ENCODE measurements around the gene DIS3L. TPM values are rescaled to one million over a fixed set of nuclear protein-coding genes. Genes with fewer than 3 reads are reported as not detected.

DIS3L gene
- total RNA-seq, 1 donor from 2014 or later = 43.5 TPM

Other genes with a start within 250 kb of the DIS3L start
- gene MEGF11, start 39.8 kb upstream of the DIS3L start, total RNA-seq = not detected
- gene TIPIN, start 63.1 kb downstream of the DIS3L start, total RNA-seq = 5.3 TPM
- 75.4 TPM for gene MAP2K1, start 93.3 kb downstream of the DIS3L start, total RNA-seq
- gene SNAPC5, start 204.2 kb downstream of the DIS3L start, total RNA-seq = 18.4 TPM
- gene RPL4, start 211.3 kb downstream of the DIS3L start, total RNA-seq = 1,807 TPM
- gene ZWILCH, start 211.8 kb downstream of the DIS3L start, total RNA-seq = 4.4 TPM